Measurements from ENCODE around the gene RDH14.

RDH14 gene

DNA sequence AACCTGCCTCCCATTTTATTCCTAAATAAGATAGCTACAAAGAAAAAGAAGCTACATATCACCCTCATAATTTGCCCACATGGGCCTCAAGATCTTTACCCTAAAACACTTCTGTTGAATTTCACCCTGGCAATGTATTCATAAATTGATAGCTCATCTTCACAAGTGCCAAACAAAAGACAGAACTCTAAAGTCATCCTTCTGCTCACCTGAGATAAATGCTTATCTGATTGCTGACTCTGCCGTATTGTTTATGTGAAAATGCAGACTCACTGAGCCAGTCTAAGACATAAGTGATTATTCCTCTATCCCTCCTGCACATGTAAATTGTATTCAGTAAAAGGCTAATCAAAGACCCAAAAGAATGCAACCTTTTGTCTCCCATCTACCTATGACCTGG is 2.0 kb downstream of the RDH14 start:
- no peak overlapping the region for H3K4me3 ChIP-seq (ENCODE audit: low read depth, low read length)
- TF ChIP-seq, protein P1, sequence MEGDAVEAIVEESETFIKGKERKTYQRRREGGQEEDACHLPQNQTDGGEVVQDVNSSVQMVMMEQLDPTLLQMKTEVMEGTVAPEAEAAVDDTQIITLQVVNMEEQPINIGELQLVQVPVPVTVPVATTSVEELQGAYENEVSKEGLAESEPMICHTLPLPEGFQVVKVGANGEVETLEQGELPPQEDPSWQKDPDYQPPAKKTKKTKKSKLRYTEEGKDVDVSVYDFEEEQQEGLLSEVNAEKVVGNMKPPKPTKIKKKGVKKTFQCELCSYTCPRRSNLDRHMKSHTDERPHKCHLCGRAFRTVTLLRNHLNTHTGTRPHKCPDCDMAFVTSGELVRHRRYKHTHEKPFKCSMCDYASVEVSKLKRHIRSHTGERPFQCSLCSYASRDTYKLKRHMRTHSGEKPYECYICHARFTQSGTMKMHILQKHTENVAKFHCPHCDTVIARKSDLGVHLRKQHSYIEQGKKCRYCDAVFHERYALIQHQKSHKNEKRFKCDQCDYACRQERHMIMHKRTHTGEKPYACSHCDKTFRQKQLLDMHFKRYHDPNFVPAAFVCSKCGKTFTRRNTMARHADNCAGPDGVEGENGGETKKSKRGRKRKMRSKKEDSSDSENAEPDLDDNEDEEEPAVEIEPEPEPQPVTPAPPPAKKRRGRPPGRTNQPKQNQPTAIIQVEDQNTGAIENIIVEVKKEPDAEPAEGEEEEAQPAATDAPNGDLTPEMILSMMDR (IDR thresholded peaks at IDR 0.05; ENCODE audit: low read depth, low read length): no peak
- no peak for TF ChIP-seq POLR2A (IDR thresholded peaks at IDR 0.05; ENCODE audit: extremely low read depth, insufficient read length)
- no peak for DNase-seq (ENCODE audit: low read depth)

GRCh38 chr2:18557121-18557520 is 3.3 kb downstream of the RDH14 start:
- H3K4me3 ChIP-seq (ENCODE audit: low read depth, low read length): no peak overlapping the region
- TF ChIP-seq, protein P1 (IDR thresholded peaks at IDR 0.05; ENCODE audit: low read depth, low read length): no peak
- TF ChIP-seq MYC (IDR thresholded peaks at IDR 0.05; ENCODE audit: low read depth, low read length) (no peak), POLR2A (IDR thresholded peaks at IDR 0.05; ENCODE audit: extremely low read depth, insufficient read length) (no peak), MAX (IDR thresholded peaks at IDR 0.05; ENCODE audit: low read depth, low read length) (no peak)
- DNase-seq (ENCODE audit: low read depth): no peak

DNA sequence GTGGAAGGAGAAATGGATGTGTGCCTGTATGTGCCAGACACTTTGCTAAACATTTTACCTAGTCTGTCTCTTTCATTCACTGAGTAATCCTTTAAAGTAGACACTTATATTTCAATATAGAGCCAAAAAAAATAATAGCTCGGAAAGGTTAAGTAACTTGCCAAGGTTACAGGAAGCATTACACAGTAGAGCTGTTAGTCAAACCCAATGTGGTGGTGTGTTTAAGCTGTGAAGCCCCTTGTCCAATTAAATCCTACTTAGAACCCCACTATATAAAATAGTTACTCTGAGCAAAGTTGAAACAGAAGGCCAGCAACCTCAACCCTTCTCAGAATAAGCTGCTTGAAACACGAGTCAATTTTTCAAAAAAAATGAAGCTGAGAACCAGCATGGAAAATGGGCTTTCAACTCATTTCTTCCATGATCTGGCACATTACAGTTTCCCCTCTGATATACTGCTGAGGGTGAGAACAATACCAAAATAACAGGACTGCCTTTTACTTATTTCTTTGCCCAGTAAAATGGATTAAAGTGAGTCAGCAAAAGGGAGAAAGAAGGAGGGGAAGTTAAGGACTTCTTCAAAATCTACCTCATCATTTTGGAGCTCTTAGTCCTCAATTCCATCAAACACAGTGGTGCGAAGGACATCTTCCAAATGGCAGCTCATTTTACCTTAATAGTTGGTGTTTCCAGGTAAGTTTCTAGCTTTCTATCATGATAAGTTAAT is 7.9 kb downstream of the RDH14 start:
- TF ChIP-seq MAX (IDR thresholded peaks at IDR 0.05; ENCODE audit: low read depth, low read length) (no peak), MYC (IDR thresholded peaks at IDR 0.05; ENCODE audit: low read depth, low read length) (no peak), POLR2A (IDR thresholded peaks at IDR 0.05; ENCODE audit: extremely low read depth, insufficient read length) (no peak)
- TF ChIP-seq, protein P1 (IDR thresholded peaks at IDR 0.05; ENCODE audit: low read depth, low read length): no peak
- no peak for DNase-seq (ENCODE audit: low read depth)

DNA sequence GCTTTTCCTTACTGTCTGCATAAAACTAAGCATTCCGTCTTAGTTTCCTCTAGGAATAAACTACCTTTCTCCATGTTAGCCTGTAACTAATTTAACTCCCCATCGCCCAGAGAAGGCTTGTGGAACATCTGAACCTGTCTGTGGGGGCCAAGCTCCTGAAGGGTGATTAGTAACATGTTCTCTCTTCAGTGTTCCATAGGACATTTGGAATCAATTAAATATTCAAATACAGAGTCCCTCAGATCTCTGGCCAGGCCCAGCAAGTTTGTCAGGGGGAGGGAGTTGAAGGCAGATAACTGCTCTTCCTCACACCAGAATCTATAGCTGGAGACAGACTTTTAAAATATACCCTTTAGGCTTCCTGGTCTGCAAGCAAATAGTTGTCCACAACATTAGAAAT is 8.8 kb downstream of the RDH14 start:
- TF ChIP-seq MYC (IDR thresholded peaks at IDR 0.05; ENCODE audit: low read depth, low read length): no peak
- TF ChIP-seq, protein P1 (IDR thresholded peaks at IDR 0.05; ENCODE audit: low read depth, low read length): no peak
- no peak for TF ChIP-seq MAX (IDR thresholded peaks at IDR 0.05; ENCODE audit: low read depth, low read length)
- no peak for TF ChIP-seq POLR2A (IDR thresholded peaks at IDR 0.05; ENCODE audit: extremely low read depth, insufficient read length)
- DNase-seq (ENCODE audit: low read depth): no peak
- H3K4me3 ChIP-seq (ENCODE audit: low read depth, low read length): no peak overlapping the region

More for the DNA sequence above, 7.9 kb downstream of the RDH14 start:
- H3K4me3 ChIP-seq (ENCODE audit: low read depth, low read length): no peak overlapping the region

DNA sequence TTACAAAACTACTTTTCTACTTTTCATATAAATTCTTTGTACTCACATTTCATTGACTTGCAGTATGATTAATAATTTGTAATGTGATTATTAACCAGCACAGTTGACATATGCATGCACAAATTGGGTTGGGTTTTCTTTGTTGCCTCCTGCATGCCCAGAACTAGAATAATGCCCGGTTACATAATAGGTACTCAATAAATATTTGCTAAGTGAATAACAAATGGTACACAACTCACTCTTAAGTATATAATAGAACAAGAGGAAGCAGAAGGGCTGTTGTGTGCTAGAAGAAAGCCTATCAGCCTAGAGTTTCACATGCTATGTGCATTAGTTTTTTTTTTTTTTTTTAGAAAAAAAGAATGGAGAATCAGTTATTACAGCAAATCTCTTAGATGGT is 9.3 kb downstream of the RDH14 start:
- no peak for TF ChIP-seq MAX (IDR thresholded peaks at IDR 0.05; ENCODE audit: low read depth, low read length)
- no peak for TF ChIP-seq MYC (IDR thresholded peaks at IDR 0.05; ENCODE audit: low read depth, low read length)
- TF ChIP-seq, protein P1 (IDR thresholded peaks at IDR 0.05; ENCODE audit: low read depth, low read length): no peak
- no peak for TF ChIP-seq POLR2A (IDR thresholded peaks at IDR 0.05; ENCODE audit: extremely low read depth, insufficient read length)
- DNase-seq (ENCODE audit: low read depth): no peak
- H3K4me3 ChIP-seq (ENCODE audit: low read depth, low read length): no peak overlapping the region

Data from NB4 (cell line).